NCI-H2029 treated with DMSO at 0.1 percent for 48 hours (cell line): ENCODE data around the gene CELSR3.

Experiments
- DNase-seq: peaks from one replicate; lab custom pipeline; 2025; lab: John Stamatoyannopoulos, UW

CELSR3 gene

DNA sequence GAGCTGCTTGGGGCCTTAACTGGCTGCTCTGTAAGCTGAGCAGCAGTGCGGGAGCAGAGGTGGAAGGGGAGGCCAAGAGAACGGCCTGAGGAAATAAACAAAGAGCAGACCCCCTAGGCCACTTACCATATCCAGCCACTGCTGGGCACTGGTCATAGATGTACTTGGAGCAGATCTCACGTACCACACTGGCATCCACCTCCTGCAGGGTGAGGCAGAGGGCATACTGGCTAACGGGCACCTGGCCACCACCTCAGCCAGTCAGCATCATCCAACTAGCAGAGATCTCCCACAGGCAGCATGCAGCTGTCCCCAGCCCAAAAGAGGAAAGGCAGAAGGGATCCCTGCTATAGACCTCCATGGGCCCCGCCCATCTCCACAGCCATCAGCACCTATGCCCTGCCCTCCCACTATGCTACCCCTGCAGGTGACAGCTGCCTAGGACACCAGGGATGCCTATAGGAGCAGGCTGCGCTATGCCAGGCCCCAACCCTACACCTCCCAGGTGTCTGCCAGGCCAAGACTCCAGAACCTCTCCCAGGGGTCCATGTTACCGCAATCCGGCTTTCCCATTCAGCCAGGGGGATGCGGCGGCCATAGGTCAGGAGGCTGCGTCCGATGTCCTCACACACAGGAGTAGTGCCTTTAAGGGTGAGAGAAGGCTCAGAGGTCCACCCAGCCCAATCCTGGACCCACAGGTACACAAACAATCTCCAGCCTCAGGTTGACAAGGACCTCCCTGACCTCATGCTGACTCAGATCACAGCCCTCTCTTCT, 63.0 kb downstream of the CELSR3 start:
- DNase-seq, result no peak

- DNase-seq, result no peak
Measured at GRCh38 chr3:48599077-48599501, 63.6 kb downstream of the CELSR3 start.

GRCh38 chr3:48598323-48599076, 64.2 kb downstream of the CELSR3 start:
- no peak for DNase-seq

DNA sequence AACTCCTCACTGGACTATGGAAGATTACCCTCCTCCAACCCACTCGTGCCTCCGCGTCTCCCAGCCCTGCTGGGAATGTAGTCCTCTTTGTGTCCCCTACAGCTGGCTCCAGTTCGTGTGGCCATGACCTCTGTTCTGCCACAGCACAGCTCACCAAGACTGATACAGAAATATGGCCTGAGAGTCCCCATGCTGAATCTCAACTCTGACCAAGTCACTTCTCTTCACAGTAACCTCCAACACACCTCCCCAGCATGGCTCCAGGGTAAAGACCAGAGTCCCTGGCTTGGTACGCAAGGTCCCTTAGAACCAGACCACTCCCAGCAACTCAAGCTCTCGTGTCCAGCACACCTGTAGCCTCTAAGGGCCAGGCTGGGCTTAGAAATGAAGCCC, 65.3 kb downstream of the CELSR3 start:
- DNase-seq, result no peak

- DNase-seq, result no peak
Measured at GRCh38 chr3:48596676-48597407, 65.8 kb downstream of the CELSR3 start.

DNA sequence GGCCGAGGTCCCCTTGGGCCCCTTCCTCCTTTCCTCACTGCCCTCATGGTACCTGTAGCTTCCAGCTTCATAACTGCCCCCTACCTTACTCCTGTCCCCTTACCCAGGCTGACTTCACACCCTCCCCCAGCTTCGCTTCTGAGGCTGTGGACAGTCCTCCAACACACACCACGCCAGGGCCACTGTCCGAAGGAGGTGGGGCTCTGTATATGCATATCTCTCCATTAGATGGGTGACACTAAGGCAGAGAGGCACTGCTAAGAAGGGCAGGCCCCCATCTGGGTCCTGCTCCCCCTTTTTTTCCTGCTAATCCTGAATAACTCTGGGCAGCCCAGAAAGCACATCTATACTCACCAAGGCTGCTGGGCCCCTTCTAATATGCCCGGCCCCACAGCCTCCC, 66.5 kb downstream of the CELSR3 start:
- DNase-seq, result no peak

DNA sequence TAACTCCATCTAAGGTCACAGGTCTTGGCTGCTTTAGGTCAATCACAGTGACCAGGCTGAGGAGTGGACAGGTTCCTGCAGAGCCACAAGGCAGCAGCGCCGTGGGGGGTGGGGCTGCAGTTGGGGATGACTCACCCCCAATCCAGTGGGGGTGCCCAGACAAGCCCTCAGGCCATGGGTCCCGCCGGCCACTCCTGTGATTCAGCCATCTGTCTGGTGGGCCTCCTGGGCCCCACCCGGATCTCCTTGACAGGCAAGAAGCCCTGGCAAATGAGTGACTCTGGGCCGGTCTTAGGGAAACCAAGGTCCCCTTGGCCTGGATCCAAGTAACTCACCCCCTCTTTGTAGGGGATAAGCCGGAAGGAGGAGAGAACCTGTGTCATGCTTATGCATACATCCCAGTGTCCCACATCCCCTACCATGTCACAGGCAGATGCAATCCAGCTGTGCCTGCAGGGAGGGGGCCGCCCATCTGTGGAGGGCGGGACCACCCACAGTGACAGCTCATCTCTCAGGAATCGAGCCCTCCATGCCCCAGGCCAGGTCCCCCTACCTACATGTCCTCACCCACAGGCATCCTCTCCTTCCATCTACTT, 67.1 kb downstream of the CELSR3 start:
- DNase-seq, result no peak

DNA sequence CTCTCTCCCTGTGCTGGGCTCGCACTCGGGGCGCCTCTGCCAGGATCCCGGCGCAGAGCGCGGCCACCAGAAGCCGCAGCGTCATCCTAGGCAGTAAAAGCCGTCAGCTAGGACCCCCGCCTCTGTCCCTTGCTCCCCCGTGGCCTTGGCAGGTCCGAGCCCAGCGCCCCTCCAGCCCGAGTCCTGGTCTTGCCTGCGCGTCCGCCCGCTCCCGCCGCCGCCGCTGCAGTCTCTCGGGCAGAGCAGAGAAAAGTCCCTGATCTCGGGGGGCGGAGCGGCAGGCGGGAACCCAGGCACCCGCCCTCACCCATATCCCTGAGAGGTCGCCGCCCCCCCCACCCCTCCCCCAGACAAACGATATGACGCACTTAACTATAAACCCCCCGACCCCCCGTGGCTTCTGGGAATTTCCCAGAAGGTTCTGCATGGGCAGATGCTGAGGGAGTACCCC, 67.6 kb downstream of the CELSR3 start, which contains the start of gene COL7A1:
TSS of gene COL7A1 (minus strand) at position 255 of the 451 bp plus-strand sequence. CDS start at position 85, 170 bp downstream.
- DNase-seq, result no peak

DNA sequence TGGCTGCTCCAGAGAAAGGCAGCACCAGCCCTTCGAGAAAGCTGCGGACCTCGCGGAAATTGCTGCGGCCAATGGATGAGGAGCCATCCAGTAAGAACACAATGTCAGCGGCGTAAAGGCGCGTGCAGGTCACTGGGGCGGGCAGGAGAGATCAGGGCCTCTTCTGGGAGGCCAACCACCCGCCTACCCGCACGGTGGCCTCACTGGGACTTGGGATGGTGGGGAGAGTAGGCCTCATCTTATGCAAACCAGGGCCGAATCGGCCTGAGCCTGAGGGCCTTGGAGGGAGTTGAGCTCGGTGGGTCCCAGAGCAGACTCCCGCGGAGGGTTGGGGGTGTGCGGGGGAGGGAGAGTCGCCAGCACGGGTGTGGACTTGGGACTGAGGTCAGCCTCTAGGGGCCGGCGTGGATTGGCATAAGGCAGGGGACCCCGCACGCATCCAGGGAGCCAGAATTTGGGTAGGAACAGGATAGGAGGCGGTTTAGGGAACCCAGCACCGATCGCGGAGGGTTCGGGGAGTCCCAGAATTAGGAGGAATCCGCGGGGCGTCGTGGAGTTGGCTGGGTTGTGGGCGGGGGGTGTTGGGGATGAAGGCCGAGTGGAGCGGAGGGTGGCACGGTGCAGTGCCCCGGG, 68.2 kb downstream of the CELSR3 start:
- DNase-seq, result no peak

DNA sequence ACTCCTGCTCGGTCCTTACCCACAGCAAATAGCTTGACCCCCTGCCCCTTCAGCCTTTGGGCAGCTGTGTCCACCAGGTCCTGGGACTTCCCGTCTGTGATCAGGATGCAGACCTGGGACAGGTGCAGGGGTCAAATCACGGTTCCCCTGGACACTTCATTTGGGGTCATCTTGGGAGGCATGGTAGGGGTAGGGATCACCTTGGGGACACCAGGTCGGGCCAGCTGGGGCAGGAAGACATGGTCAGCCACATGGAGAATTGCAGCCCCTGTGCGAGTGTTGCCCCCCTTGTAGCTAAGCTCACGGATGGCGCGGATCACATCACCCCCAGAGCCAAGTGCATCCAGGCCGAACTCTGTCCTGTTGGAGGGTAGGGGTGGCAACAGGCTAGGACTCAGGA, 69.3 kb downstream of the CELSR3 start:
- no peak for DNase-seq

- DNase-seq, result no peak
Measured at GRCh38 chr3:48592519-48593087, 70.1 kb downstream of the CELSR3 start.

GRCh38 chr3:48591886-48592518, 70.7 kb downstream of the CELSR3 start:
- no peak for DNase-seq

DNA sequence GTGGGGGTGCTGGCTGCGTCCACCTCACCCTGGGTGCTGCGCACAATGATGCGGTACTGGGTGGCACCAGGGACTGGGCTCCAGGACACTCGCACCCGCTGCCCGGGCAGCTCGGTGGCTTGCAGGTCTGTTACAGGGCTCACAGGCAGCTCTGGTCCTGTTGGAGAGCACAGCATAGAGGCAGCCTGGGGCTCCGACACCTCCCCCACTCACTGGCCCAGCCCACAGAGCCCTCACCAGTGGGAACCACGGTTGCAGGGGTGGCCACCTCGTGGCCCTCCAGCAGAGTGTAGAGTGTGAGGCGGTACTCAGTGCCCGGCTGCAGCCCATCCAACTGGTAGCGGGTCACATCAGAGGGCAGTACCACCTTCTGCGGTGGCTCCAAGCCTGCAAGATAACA, 71.2 kb downstream of the CELSR3 start:
- DNase-seq, result no peak

- no peak for DNase-seq
Measured at GRCh38 chr3:48588230-48588629, 74.5 kb downstream of the CELSR3 start.

DNA sequence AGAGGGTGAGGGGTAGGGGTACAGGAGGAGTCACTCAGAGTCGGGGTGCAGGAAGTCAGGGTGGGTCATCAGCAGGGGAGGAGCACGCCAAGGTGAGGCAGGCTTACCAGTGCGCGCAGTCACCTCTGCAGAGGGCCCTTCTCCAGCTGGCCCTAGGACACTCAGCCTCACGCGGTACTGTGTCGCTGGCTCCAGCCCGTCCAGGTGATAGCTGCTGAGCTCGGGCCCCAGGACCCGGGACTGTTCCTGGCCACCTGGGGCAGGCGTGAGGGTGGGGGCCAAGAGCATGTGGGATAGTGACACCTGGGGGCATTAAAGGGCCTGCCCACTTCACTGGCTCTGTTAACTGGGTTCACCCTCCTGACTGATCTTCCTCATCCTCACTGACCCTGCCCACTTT, 75.0 kb downstream of the CELSR3 start:
- DNase-seq, result no peak
